Fibroblast of lung (primary cell): ENCODE measurements around the gene KDM7A.

Experiments used
- EZH2 ChIP-seq: IDR thresholded peaks from 2 replicates; pipeline ENCODE4 v1.5.1; 2012; ENCODE audit warnings: low read length, control low read depth, mild to moderate bottlenecking; ENCODE audit errors: missing control alignments
- TF ChIP-seq, protein P1 (sequence below), 2 donors: IDR thresholded peaks in 1 of 2; conservative IDR thresholded peaks in 1 of 2; 1 replicate in 1 of 2; 2 replicates in 1 of 2; pipeline ENCODE4 v1.5.1; 2011 to 2012; ENCODE audit warnings: low read length in 2 of 2, control low read depth in 1 of 2, inconsistent platforms in 1 of 2, low read depth in 1 of 2, mild to moderate bottlenecking in 1 of 2

DNA sequence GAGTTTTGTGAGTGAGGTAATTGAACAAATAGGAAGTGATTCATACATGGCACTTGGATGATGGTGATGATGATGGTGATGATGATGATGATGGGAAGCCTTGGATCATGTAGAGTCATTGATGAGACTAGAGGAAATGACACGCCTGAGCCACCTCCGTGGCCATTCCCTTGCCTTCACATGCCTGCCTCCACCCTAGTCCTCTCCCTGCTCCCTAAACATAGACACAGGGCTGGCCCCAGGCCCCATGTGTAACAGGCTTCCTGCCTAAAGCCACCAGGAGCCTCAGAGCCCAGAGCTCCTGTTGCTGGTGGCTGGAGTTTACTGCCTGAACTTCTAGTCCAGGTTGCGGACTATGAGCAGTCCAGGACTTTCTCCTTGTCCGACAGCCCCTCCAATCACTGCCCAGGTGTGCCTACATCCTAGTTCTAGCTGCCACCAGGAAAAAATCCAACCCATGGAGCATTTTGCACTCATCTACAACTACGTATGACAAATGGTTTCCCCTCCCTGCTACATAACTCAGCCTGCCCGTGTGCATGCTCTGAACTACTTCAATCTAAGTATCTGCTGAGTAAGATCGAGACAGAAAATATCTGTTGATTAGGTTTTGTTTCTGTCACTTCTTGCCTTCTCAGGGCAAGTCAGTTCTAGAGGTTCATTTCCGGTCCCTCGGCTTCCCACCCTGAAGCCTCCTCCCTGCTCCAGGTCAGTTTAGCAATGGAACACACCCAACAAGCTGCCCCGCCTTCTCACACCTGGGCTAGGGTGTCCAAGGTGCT is 35.5 kb upstream of the KDM7A start:
- TF ChIP-seq, protein P1, sequence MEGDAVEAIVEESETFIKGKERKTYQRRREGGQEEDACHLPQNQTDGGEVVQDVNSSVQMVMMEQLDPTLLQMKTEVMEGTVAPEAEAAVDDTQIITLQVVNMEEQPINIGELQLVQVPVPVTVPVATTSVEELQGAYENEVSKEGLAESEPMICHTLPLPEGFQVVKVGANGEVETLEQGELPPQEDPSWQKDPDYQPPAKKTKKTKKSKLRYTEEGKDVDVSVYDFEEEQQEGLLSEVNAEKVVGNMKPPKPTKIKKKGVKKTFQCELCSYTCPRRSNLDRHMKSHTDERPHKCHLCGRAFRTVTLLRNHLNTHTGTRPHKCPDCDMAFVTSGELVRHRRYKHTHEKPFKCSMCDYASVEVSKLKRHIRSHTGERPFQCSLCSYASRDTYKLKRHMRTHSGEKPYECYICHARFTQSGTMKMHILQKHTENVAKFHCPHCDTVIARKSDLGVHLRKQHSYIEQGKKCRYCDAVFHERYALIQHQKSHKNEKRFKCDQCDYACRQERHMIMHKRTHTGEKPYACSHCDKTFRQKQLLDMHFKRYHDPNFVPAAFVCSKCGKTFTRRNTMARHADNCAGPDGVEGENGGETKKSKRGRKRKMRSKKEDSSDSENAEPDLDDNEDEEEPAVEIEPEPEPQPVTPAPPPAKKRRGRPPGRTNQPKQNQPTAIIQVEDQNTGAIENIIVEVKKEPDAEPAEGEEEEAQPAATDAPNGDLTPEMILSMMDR (conservative IDR thresholded peaks at IDR 0.05 in 1 of 2, IDR thresholded peaks at IDR 0.05 in 1 of 2; ENCODE audit: low read depth in 1 of 2, low read length in 2 of 2) = no peak
- no peak for TF ChIP-seq EZH2
